GM23248 (cell line): Measurements from ENCODE around the gene NAA50. TPM values are rescaled to one million over a fixed set of nuclear protein-coding genes. Genes with fewer than 3 reads are reported as not detected.
A peak's percentile ranks its signal among the peaks of the same experiment; 100 is the strongest.

Experiments
- DNase-seq: peaks from one replicate; pipeline ENCODE4 v3.0.0-alpha.2; 2015
- H2AFZ ChIP-seq: fragments of 200-600 bp; sonication (generic); 2 replicates; pipeline ENCODE4 v1.6.1; 2016; ENCODE audit warnings: antibody characterized with exemption
- H3F3A ChIP-seq: fragments of 200-600 bp; sonication (generic); 2 replicates; pipeline ENCODE4 v1.6.1; 2016; ENCODE audit warnings: mild to moderate bottlenecking, antibody characterized with exemption, mixed run types; ENCODE audit not compliant: insufficient read depth
- H3K27ac ChIP-seq: fragments of 200-600 bp; sonication (generic); 2 replicates; pipeline ENCODE4 v1.5.1; 2016; ENCODE audit warnings: mild to moderate bottlenecking
- H3K27me3 ChIP-seq: fragments of 200-600 bp; sonication (generic); replicated peaks from 2 replicates; pipeline ENCODE4 v1.6.1; 2016; ENCODE audit warnings: mild to moderate bottlenecking; ENCODE audit not compliant: insufficient read depth
- H3K36me3 ChIP-seq: fragments of 200-600 bp; sonication (generic); 2 replicates; pipeline ENCODE4 v1.6.1; 2016; ENCODE audit warnings: low read depth, mild to moderate bottlenecking
- H3K4me1 ChIP-seq: fragments of 200-600 bp; sonication (generic); 2 replicates; pipeline ENCODE4 v1.6.1; 2016; ENCODE audit warnings: mild to moderate bottlenecking; ENCODE audit not compliant: insufficient read depth
- H3K4me2 ChIP-seq: fragments of 200-600 bp; sonication (generic); one replicate; pipeline ENCODE4 v1.6.1; 2016; ENCODE audit warnings: mild to moderate bottlenecking; ENCODE audit not compliant: unreplicated experiment
- H3K4me3 ChIP-seq: fragments of 200-600 bp; sonication (generic); 2 replicates; pipeline ENCODE4 v1.5.1; 2016; ENCODE audit warnings: mild to moderate bottlenecking
- H3K79me2 ChIP-seq: fragments of 200-600 bp; sonication (generic); 2 replicates; pipeline ENCODE4 v1.6.1; 2016; ENCODE audit warnings: mild to moderate bottlenecking; ENCODE audit not compliant: insufficient read depth
- H3K9ac ChIP-seq: fragments of 200-600 bp; sonication (generic); 2 replicates; pipeline ENCODE4 v1.6.1; 2016; ENCODE audit warnings: mild to moderate bottlenecking
- H3K9me2 ChIP-seq: fragments of 200-600 bp; sonication (generic); 2 replicates; pipeline ENCODE4 v1.6.1; 2016; ENCODE audit warnings: mixed run types, mild to moderate bottlenecking, moderate library complexity; ENCODE audit not compliant: insufficient read depth
- H3K9me3 ChIP-seq: fragments of 200-600 bp; sonication (generic); one replicate; pipeline ENCODE4 v1.6.1; 2017; ENCODE audit warnings: low read depth
- H4K20me1 ChIP-seq: fragments of 200-600 bp; sonication (generic); 2 replicates; pipeline ENCODE4 v1.6.0; 2016; ENCODE audit not compliant: insufficient read depth
- EZH2 ChIP-seq: fragments of 200-600 bp; sonication (generic); IDR thresholded peaks from 2 replicates; pipeline ENCODE4 v1.6.1; 2018; ENCODE audit warnings: antibody characterized with exemption, mild to moderate bottlenecking; ENCODE audit not compliant: insufficient read depth, poor library complexity, severe bottlenecking
- EZH2phosphoT487 ChIP-seq: fragments of 200-600 bp; sonication (generic); IDR thresholded peaks from 2 replicates; pipeline ENCODE4 v1.6.1; 2018; ENCODE audit warnings: antibody characterized with exemption, moderate library complexity, mild to moderate bottlenecking, low read depth; ENCODE audit not compliant: insufficient read depth
- WGBS, 2 experiments: methylation state at CpG; one replicate each; pipeline ENCODE4 v1.1.6; 2015 to 2017; ENCODE audit warnings: low lambda C conversion rate in 2 of 2, low coverage in 1 of 2; ENCODE audit errors: missing lambda C conversion rate in 2 of 2; 5-methylcytosine and 5-hydroxymethylcytosine counted together
- in situ Hi-C: fragments of 300-500 bp; cut with MboI; formaldehyde crosslinking; loops from 2 replicates; pipeline ENCODE4 v1.15.0; 2020
- polyA plus RNA-seq: library from polyadenylated mRNA; unstranded; fragments of >200 nt; fragmentation: Nextera tagmentation; extraction: Ambion mirVana; gene quantifications from 2 replicates; pipeline ENCODE4 v1.2.1, GENCODE V29; 2016
- total RNA-seq: library from RNA; depleted of rRNA; stranded (reverse); fragments of >200 nt; shearing (Covaris generic); gene quantifications from 2 replicates; pipeline ENCODE4 v1.2.3, GENCODE V29; 2014

The NAA50 gene
- total and polyA plus RNA-seq, 2 experiments from 2014 or later: 154 to 160 TPM

DNA sequence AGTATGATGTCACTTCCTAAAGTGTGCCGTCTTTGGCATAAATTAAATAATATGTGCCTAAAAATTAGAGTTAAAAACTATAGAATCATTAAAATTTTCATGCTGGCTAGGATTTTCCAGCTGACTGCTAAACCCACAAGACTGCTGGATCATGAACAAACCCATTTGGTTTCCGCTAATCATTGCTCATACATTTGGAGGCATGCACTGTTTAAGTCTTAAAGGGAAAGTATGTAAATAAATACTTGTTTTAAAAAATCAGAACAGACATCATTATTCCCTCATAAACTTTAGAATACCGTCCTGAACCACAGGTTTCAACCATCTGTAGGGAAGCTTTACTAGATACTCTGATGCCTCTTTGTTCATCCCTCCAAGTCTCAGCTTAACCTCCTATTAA lies 27.3 kb upstream of the NAA50 start:
- peaks cover 19% of the 10 kb centered on the region for H3K4me1 ChIP-seq
- in situ Hi-C loops: no loop called here
- no peaks in the 10 kb centered on the region for H4K20me1 ChIP-seq
- H3K4me3 ChIP-seq: peak overlapping the region; percentile 53
- no peaks in the 10 kb centered on the region for H3K27me3 ChIP-seq
- peaks cover 12% of the 10 kb centered on the region for H3F3A ChIP-seq
- no peaks in the 10 kb centered on the region for H3K36me3 ChIP-seq
- H3K27ac ChIP-seq: peak overlapping the region; percentile 75
- TF ChIP-seq EZH2phosphoT487 (no peak), EZH2 (no peak)
- WGBS, 2 experiments: 15 to 21% methylated on average over 3 of the region's 3 CpGs
- peak; percentile 84 for DNase-seq
- H3K9ac ChIP-seq: peak overlapping the region; percentile 55
- H3K9me2 ChIP-seq: no peaks in the 10 kb centered on the region
- peak overlapping the region; percentile 47 for H3K4me2 ChIP-seq
- H3K79me2 ChIP-seq: peaks cover 72% of the 10 kb centered on the region
- H3K9me3 ChIP-seq: no peaks in the 10 kb centered on the region
- H2AFZ ChIP-seq: 0 out of 2 replicates have a peak overlapping the region, but pooled peaks have one; percentile 12

- H3K9me2 ChIP-seq: no peaks in the 10 kb centered on the region
- no peak overlapping the region for H2AFZ ChIP-seq
- no peak overlapping the region for H3K4me2 ChIP-seq
- peaks cover 12% of the 10 kb centered on the region for H3F3A ChIP-seq
- H4K20me1 ChIP-seq: no peaks in the 10 kb centered on the region
- H3K27ac ChIP-seq: no peak overlapping the region
- H3K9ac ChIP-seq: no peak overlapping the region
- no peak overlapping the region for H3K4me3 ChIP-seq
- no peak for DNase-seq
- peaks cover 70% of the 10 kb centered on the region for H3K79me2 ChIP-seq
- peaks cover 19% of the 10 kb centered on the region for H3K4me1 ChIP-seq
- no peaks in the 10 kb centered on the region for H3K27me3 ChIP-seq
- TF ChIP-seq EZH2phosphoT487 (no peak), EZH2 (no peak)
- no peaks in the 10 kb centered on the region for H3K9me3 ChIP-seq
- in situ Hi-C loops: no loop called here
- H3K36me3 ChIP-seq: no peaks in the 10 kb centered on the region
These were observed 25.9 kb upstream of the NAA50 start for GRCh38 chr3:113771993-113772392.

- peak overlapping the region; percentile 64 for H3K4me2 ChIP-seq
- no peaks in the 10 kb centered on the region for H3K9me2 ChIP-seq
- H2AFZ ChIP-seq: no peak overlapping the region
- H3K4me3 ChIP-seq: no peak overlapping the region
- peaks cover 66% of the 10 kb centered on the region for H3K79me2 ChIP-seq
- no peaks in the 10 kb centered on the region for H3K36me3 ChIP-seq
- in situ Hi-C loops: no loop called here
- H3K9ac ChIP-seq: 0 out of 2 replicates have a peak overlapping the region, but pooled peaks have one; percentile 4
- H3K4me1 ChIP-seq: peaks cover 19% of the 10 kb centered on the region
- H4K20me1 ChIP-seq: no peaks in the 10 kb centered on the region
- H3K27ac ChIP-seq: peak overlapping the region; percentile 34; the same call in 1 of the 2 replicates
- TF ChIP-seq EZH2phosphoT487 (no peak), EZH2 (no peak)
- peaks cover 12% of the 10 kb centered on the region for H3F3A ChIP-seq
- H3K27me3 ChIP-seq: no peaks in the 10 kb centered on the region
- no peaks in the 10 kb centered on the region for H3K9me3 ChIP-seq
- DNase-seq: peak; percentile 79
These were observed 23.5 kb upstream of the NAA50 start for GRCh38 chr3:113769551-113769950.

- Histone ChIP-seq H3K4me2 (no peak overlapping the region), H3K9ac (no peak overlapping the region), H3K27me3 (no peaks in the 10 kb centered on the region), H3K9me3 (no peaks in the 10 kb centered on the region), H3K4me3 (no peak overlapping the region), H3K27ac (no peak overlapping the region), H3K79me2 (peaks cover 76% of the 10 kb centered on the region), H3F3A (peaks cover 10% of the 10 kb centered on the region), H3K4me1 (peaks cover 6% of the 10 kb centered on the region), H3K9me2 (no peaks in the 10 kb centered on the region), H3K36me3 (no peaks in the 10 kb centered on the region), H2AFZ (no peak overlapping the region), H4K20me1 (no peaks in the 10 kb centered on the region)
- in situ Hi-C loops: no loop called here
- WGBS, 2 experiments: 98 to 100% methylated on average over 2 of the region's 2 CpGs
- DNase-seq: no peak
- no peak for TF ChIP-seq EZH2phosphoT487
- TF ChIP-seq EZH2: no peak
These were observed 18.6 kb upstream of the NAA50 start for GRCh38 chr3:113764698-113765097.
